Skeletal muscle satellite cell (primary cell): ENCODE results near the gene TRAPPC2L.
"Not testable (repeated sequence)": the region's sequence is repeated elsewhere in the genome, so short reads cannot be mapped to it uniquely, and the experiment has no call there.

Experiments
- H3K27me3 ChIP-seq: 2 replicates; pipeline ENCODE4 v1.7.0; 2013; ENCODE audit warnings: low read length; ENCODE audit not compliant: control insufficient read depth, insufficient read depth
- H3K36me3 ChIP-seq: 2 replicates; pipeline ENCODE4 v1.7.0; 2013; ENCODE audit warnings: mild to moderate bottlenecking, control low read depth, low read length; ENCODE audit not compliant: insufficient read depth
- H3K4me1 ChIP-seq: 2 replicates; pipeline ENCODE4 v1.7.0; 2013; ENCODE audit warnings: low read length; ENCODE audit not compliant: control insufficient read depth, insufficient read depth
- H3K4me2 ChIP-seq: 2 replicates; pipeline ENCODE4 v1.7.0; 2013; ENCODE audit warnings: mild to moderate bottlenecking, low read length
- H3K4me3 ChIP-seq: 2 replicates; pipeline ENCODE4 v1.7.0; 2013; ENCODE audit warnings: low read length
- H3K9ac ChIP-seq: 2 replicates; pipeline ENCODE4 v1.7.0; 2013; ENCODE audit warnings: mild to moderate bottlenecking, low read depth, low read length, moderate library complexity
- H3K9me3 ChIP-seq: replicated peaks from 2 replicates; pipeline ENCODE4 v1.7.0; 2013; ENCODE audit warnings: mild to moderate bottlenecking, control low read depth, low read length

Gene TRAPPC2L

GRCh38 chr16:88883117-88883895 lies 26.4 kb downstream of the TRAPPC2L start:
- no peak overlapping the region for H3K4me3 ChIP-seq
- peaks cover 20% of the 10 kb centered on the region for H3K4me1 ChIP-seq
- no peaks in the 10 kb centered on the region for H3K36me3 ChIP-seq
- H3K4me2 ChIP-seq = no peak overlapping the region
- H3K9me3 ChIP-seq = no peaks in the 10 kb centered on the region
- peaks cover 9% of the 10 kb centered on the region for H3K27me3 ChIP-seq
- no peak overlapping the region for H3K9ac ChIP-seq

- H3K4me3 ChIP-seq = no peak overlapping the region
- H3K9me3 ChIP-seq = no peaks in the 10 kb centered on the region
- peaks cover 9% of the 10 kb centered on the region for H3K27me3 ChIP-seq
Measured at GRCh38 chr16:88883946-88884345, 27.0 kb downstream of the TRAPPC2L start.

GRCh38 chr16:88884569-88885271 lies 27.8 kb downstream of the TRAPPC2L start:
- Histone ChIP-seq H3K9me3 (no peaks in the 10 kb centered on the region), H3K36me3 (no peaks in the 10 kb centered on the region), H3K4me2 (no peak overlapping the region), H3K9ac (no peak overlapping the region), H3K27me3 (peaks cover 9% of the 10 kb centered on the region), H3K4me3 (no peak overlapping the region), H3K4me1 (peaks cover 20% of the 10 kb centered on the region)

More at GRCh38 chr16:88883946-88884345, 27.0 kb downstream of the TRAPPC2L start:
- Histone ChIP-seq H3K4me1 (peaks cover 20% of the 10 kb centered on the region), H3K36me3 (no peaks in the 10 kb centered on the region), H3K4me2 (no peak overlapping the region), H3K9ac (no peak overlapping the region)

GRCh38 chr16:88885693-88886280 lies 28.9 kb downstream of the TRAPPC2L start:
- Histone ChIP-seq H3K4me2 (no peak overlapping the region), H3K9me3 (no peaks in the 10 kb centered on the region), H3K4me1 (peaks cover 20% of the 10 kb centered on the region), H3K4me3 (no peak overlapping the region), H3K9ac (no peak overlapping the region), H3K36me3 (no peaks in the 10 kb centered on the region), H3K27me3 (peaks cover 9% of the 10 kb centered on the region)

GRCh38 chr16:88886420-88886844 lies 29.5 kb downstream of the TRAPPC2L start:
- Histone ChIP-seq H3K27me3 (peaks cover 13% of the 10 kb centered on the region), H3K36me3 (no peaks in the 10 kb centered on the region), H3K4me3 (no peak overlapping the region), H3K9ac (no peak overlapping the region), H3K4me2 (no peak overlapping the region), H3K4me1 (peaks cover 20% of the 10 kb centered on the region), H3K9me3 (no peaks in the 10 kb centered on the region)

GRCh38 chr16:88886845-88887521 lies 30.1 kb downstream of the TRAPPC2L start:
- H3K4me2 ChIP-seq = peak overlapping the region; percentile 14
- H3K4me1 ChIP-seq = peaks cover 20% of the 10 kb centered on the region
- no peak overlapping the region for H3K9ac ChIP-seq
- no peaks in the 10 kb centered on the region for H3K36me3 ChIP-seq
- peaks cover 16% of the 10 kb centered on the region for H3K27me3 ChIP-seq
- no peaks in the 10 kb centered on the region for H3K9me3 ChIP-seq
- no peak overlapping the region for H3K4me3 ChIP-seq

GRCh38 chr16:88888057-88888456 lies 31.1 kb downstream of the TRAPPC2L start:
- peaks cover 15% of the 10 kb centered on the region for H3K4me1 ChIP-seq
- H3K4me2 ChIP-seq = no peak overlapping the region
- no peaks in the 10 kb centered on the region for H3K36me3 ChIP-seq
- H3K9ac ChIP-seq = no peak overlapping the region
- peaks cover 16% of the 10 kb centered on the region for H3K27me3 ChIP-seq
- no peak overlapping the region for H3K4me3 ChIP-seq
- no peaks in the 10 kb centered on the region for H3K9me3 ChIP-seq

- H3K9ac ChIP-seq = no peak overlapping the region
- H3K36me3 ChIP-seq = no peaks in the 10 kb centered on the region
- peaks cover 11% of the 10 kb centered on the region for H3K4me1 ChIP-seq
- no peak overlapping the region for H3K4me3 ChIP-seq
- no peaks in the 10 kb centered on the region for H3K9me3 ChIP-seq
- H3K4me2 ChIP-seq = no peak overlapping the region
- peaks cover 16% of the 10 kb centered on the region for H3K27me3 ChIP-seq
Measured at GRCh38 chr16:88888461-88889387, 31.8 kb downstream of the TRAPPC2L start.

GRCh38 chr16:88889702-88890352 lies 32.9 kb downstream of the TRAPPC2L start:
- Histone ChIP-seq H3K27me3 (peaks cover 16% of the 10 kb centered on the region), H3K4me1 (peaks cover 11% of the 10 kb centered on the region)
- H3K36me3 ChIP-seq, H3K4me3 ChIP-seq, H3K9ac ChIP-seq, H3K9me3 ChIP-seq, H3K4me2 ChIP-seq: not testable (repeated sequence)

GRCh38 chr16:88891083-88891482 lies 34.2 kb downstream of the TRAPPC2L start:
- H3K27me3 ChIP-seq = peaks cover 16% of the 10 kb centered on the region
- H3K4me1 ChIP-seq = peaks cover 11% of the 10 kb centered on the region
- no peaks in the 10 kb centered on the region for H3K9me3 ChIP-seq
- H3K9ac ChIP-seq = no peak overlapping the region
- no peak overlapping the region for H3K4me2 ChIP-seq
- H3K36me3 ChIP-seq = no peaks in the 10 kb centered on the region
- no peak overlapping the region for H3K4me3 ChIP-seq
